HL-60/S4 treated with phorbol 12-myristate 13-acetate at 8.2 ng/mL for 4 days and 3 days (cell line): ENCODE results near the gene CHST3.
"Not testable (repeated sequence)": the region's sequence is repeated elsewhere in the genome, so short reads cannot be mapped to it uniquely, and the experiment has no call there.

ENCODE experiments used
- in situ Hi-C: fragments of 300-500 bp; cut with MboI; formaldehyde crosslinking; loops from 2 replicates; pipeline ENCODE4 v1.15.0; 2022; ENCODE audit warnings: low sequenced_read_pairs

The CHST3 gene

GRCh38 chr10:71964098-71964742 is at the start of gene CHST3:
Gene CHST3, plus strand, starts transcription at chr10:71964395. Its CDS starts 41,448 bp downstream, at chr10:72005843.
- in situ Hi-C loops: no loop called here

- in situ Hi-C loops: no loop called here
Measured at GRCh38 chr10:71916827-71917226, 47.4 kb upstream of the CHST3 start.

- in situ Hi-C loops: no loop called here
Measured at GRCh38 chr10:71918992-71919391, 45.2 kb upstream of the CHST3 start.

GRCh38 chr10:71919956-71920539 is 44.1 kb upstream of the CHST3 start:
- in situ Hi-C loops: not testable (repeated sequence)

GRCh38 chr10:71920540-71921323 is 43.5 kb upstream of the CHST3 start:
- in situ Hi-C loops: no loop called here

GRCh38 chr10:71921324-71922027 is 42.7 kb upstream of the CHST3 start:
- in situ Hi-C loops: no loop called here

GRCh38 chr10:71923138-71923692 is 41.0 kb upstream of the CHST3 start:
- in situ Hi-C loops: no loop called here

- in situ Hi-C loops: no loop called here
Measured at GRCh38 chr10:71924771-71925170, 39.4 kb upstream of the CHST3 start.

- in situ Hi-C loops: no loop called here
Measured at GRCh38 chr10:71927159-71927558, 37.0 kb upstream of the CHST3 start.

GRCh38 chr10:71927776-71928592 is 36.2 kb upstream of the CHST3 start:
- in situ Hi-C loops: no loop called here

- in situ Hi-C loops: no loop called here
Measured at GRCh38 chr10:71931295-71931694, 32.9 kb upstream of the CHST3 start.

GRCh38 chr10:71933651-71934050 is 30.5 kb upstream of the CHST3 start:
- in situ Hi-C loops: no loop called here

GRCh38 chr10:71938211-71938610 is 26.0 kb upstream of the CHST3 start:
- in situ Hi-C loops: no loop called here

GRCh38 chr10:71939304-71939703 is 24.9 kb upstream of the CHST3 start:
- in situ Hi-C loops: no loop called here

- in situ Hi-C loops: no loop called here
Measured at GRCh38 chr10:71939861-71940474, 24.2 kb upstream of the CHST3 start.

- in situ Hi-C loops: no loop called here
Measured at GRCh38 chr10:71940752-71941151, 23.4 kb upstream of the CHST3 start.

GRCh38 chr10:71941318-71941717 is 22.9 kb upstream of the CHST3 start:
- in situ Hi-C loops: no loop called here

- in situ Hi-C loops: no loop called here
Measured at GRCh38 chr10:71945819-71946474, 18.2 kb upstream of the CHST3 start.

GRCh38 chr10:71946700-71947099 is 17.5 kb upstream of the CHST3 start:
- in situ Hi-C loops: no loop called here
